ENCODE data around the gene BIN1. TPM values are rescaled to one million over a fixed set of nuclear protein-coding genes. Genes with fewer than 3 reads are reported as not detected.

The BIN1 gene
- total RNA-seq, 1 donor from 2014 or later, result 182 TPM

GRCh38 chr2:127052771-127053691 is 53.9 kb downstream of the BIN1 start:
- H3K27me3 Mint-ChIP-seq (ENCODE audit: unreplicated experiment), result peaks cover 28% of the 10 kb centered on the region
- H3K27ac Mint-ChIP-seq (ENCODE audit: unreplicated experiment), result peak overlapping the region; percentile 57
- peaks cover 26% of the 10 kb centered on the region for H3K36me3 Mint-ChIP-seq (ENCODE audit: low read depth, unreplicated experiment)
- no peaks in the 10 kb centered on the region for H3K9me3 Mint-ChIP-seq (ENCODE audit: unreplicated experiment)
- TF ChIP-seq CTCF (IDR thresholded peaks at IDR 0.05; ENCODE audit: unreplicated experiment), result no peak
- H3K4me3 Mint-ChIP-seq (ENCODE audit: unreplicated experiment), result no peak overlapping the region
- H3K4me1 Mint-ChIP-seq (ENCODE audit: unreplicated experiment), result peaks cover 11% of the 10 kb centered on the region
- DNase-seq (ENCODE audit: low spot score), result no peak

- H3K27me3 Mint-ChIP-seq (ENCODE audit: unreplicated experiment), result peaks cover 30% of the 10 kb centered on the region
- peaks cover 25% of the 10 kb centered on the region for H3K36me3 Mint-ChIP-seq (ENCODE audit: low read depth, unreplicated experiment)
- no peak overlapping the region for H3K4me3 Mint-ChIP-seq (ENCODE audit: unreplicated experiment)
- H3K27ac Mint-ChIP-seq (ENCODE audit: unreplicated experiment), result no peak overlapping the region
- H3K4me1 Mint-ChIP-seq (ENCODE audit: unreplicated experiment), result peaks cover 11% of the 10 kb centered on the region
- no peak for TF ChIP-seq CTCF (IDR thresholded peaks at IDR 0.05; ENCODE audit: unreplicated experiment)
- H3K9me3 Mint-ChIP-seq (ENCODE audit: unreplicated experiment), result no peaks in the 10 kb centered on the region
- DNase-seq (ENCODE audit: low spot score), result no peak
Observed at GRCh38 chr2:127052057-127052770, 54.7 kb downstream of the BIN1 start.

DNA sequence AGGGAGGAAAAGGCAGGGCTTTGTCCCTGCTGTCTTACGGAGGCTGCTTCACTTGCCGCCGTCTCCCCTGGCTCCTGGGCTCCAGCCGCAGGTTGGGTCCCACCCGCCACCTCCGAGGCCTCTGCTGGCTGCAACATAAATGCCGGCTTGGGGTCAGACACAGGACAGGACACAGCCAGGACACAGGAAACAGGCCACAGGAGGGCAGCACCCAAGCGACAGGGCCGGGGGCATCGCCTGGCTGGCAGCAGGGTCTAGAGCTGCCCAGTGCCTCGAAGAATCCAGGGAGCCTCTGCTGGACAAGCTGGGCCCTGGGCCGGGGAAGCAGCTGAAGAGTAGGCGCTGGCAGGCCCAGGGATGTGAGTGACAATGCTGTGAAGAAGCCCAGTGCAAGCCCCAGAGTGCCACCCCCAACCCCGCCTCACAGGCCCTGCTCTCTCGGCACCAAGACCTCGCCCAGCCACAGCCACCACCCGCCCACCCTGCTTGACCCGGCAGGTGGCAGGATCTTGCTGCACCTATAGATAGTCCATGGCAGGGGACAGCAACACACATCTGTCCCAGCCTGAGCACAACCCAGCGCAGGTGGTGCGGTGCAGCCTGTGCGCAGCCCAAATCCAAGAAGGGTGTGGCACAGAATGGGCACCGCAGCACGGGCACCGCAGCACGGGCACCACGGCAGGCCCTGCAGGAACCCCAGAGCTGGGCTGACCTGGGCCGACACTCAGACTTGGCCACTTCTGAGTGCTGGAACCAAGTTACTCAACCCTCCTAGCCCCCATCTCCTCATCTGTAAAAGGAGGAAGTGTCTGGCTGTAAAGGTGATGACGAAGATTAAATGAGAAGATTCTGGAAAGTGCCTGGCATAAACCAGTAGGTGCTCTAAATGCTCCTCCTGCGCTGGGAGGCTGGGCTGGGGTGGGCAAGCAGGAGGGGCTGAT is 55.6 kb downstream of the BIN1 start:
- no peak overlapping the region for H3K4me3 Mint-ChIP-seq (ENCODE audit: unreplicated experiment)
- peaks cover 28% of the 10 kb centered on the region for H3K27me3 Mint-ChIP-seq (ENCODE audit: unreplicated experiment)
- H3K9me3 Mint-ChIP-seq (ENCODE audit: unreplicated experiment), result no peaks in the 10 kb centered on the region
- H3K36me3 Mint-ChIP-seq (ENCODE audit: low read depth, unreplicated experiment), result peaks cover 28% of the 10 kb centered on the region
- no peak for DNase-seq (ENCODE audit: low spot score)
- H3K27ac Mint-ChIP-seq (ENCODE audit: unreplicated experiment), result no peak overlapping the region
- H3K4me1 Mint-ChIP-seq (ENCODE audit: unreplicated experiment), result peaks cover 11% of the 10 kb centered on the region
- TF ChIP-seq CTCF (IDR thresholded peaks at IDR 0.05; ENCODE audit: unreplicated experiment), result no peak

DNA sequence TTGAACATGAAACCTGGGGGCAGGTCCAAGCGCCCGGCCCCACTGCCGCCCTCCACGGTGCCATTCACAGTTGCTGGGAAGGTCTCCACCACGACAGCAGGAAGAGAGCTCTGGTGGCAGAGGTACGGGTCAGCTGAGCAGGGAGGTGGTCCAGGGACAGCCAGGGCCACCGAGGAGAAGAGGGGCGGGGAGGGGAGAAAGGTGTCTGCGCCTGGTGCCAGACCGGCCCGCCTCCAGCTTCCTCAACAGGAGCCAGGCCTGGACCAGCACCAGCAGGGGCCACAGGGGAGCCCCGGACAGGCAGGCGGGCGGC is 56.2 kb downstream of the BIN1 start:
- TF ChIP-seq CTCF (IDR thresholded peaks at IDR 0.05; ENCODE audit: unreplicated experiment), result no peak
- Mint-ChIP-seq H3K27ac (ENCODE audit: unreplicated experiment) (no peak overlapping the region), H3K36me3 (ENCODE audit: low read depth, unreplicated experiment) (peaks cover 24% of the 10 kb centered on the region), H3K9me3 (ENCODE audit: unreplicated experiment) (no peaks in the 10 kb centered on the region), H3K4me1 (ENCODE audit: unreplicated experiment) (peaks cover 11% of the 10 kb centered on the region), H3K27me3 (ENCODE audit: unreplicated experiment) (peaks cover 26% of the 10 kb centered on the region), H3K4me3 (ENCODE audit: unreplicated experiment) (no peak overlapping the region)
- DNase-seq (ENCODE audit: low spot score), result no peak
